Measurements from ENCODE around the gene PUSL1.

Gene PUSL1

GRCh38 chr1:1329304-1330210, 21.2 kb downstream of the PUSL1 start:
- ChIA-PET CTCF (no interaction called here), POLR2A (ENCODE audit: low non-redundant PET) (no interaction called here)
- no peak for TF ChIP-seq CTCF (conservative IDR thresholded peaks at IDR 0.05; ENCODE audit: low read depth)

GRCh38 chr1:1330366-1331067, 22.1 kb downstream of the PUSL1 start:
- CTCF ChIA-PET = interaction anchor here (0.6 to 0.7 kb wide), 3 partner anchors 18 to 167 kb away, joined by 3 to 6 read pairs (median 3); no protein-coding TSS in a partner anchor
- H3K27ac ChIP-seq = peak overlapping the region; percentile 89
- no peak for DNase-seq (ENCODE audit: low spot score)
- TF ChIP-seq CTCF (conservative IDR thresholded peaks at IDR 0.05; ENCODE audit: low read depth) = no peak
- POLR2A ChIA-PET (ENCODE audit: low non-redundant PET) = no interaction called here

More at GRCh38 chr1:1329304-1330210, 21.2 kb downstream of the PUSL1 start:
- H3K27ac ChIP-seq = peak overlapping the region; percentile 89
- no peak for DNase-seq (ENCODE audit: low spot score)

- H3K27ac ChIP-seq = peak within 1 kb of the TSS; percentile 89
- CTCF ChIA-PET = interaction anchor here (0.6 to 0.7 kb wide), 2 partner anchors 67 to 166 kb away, joined by 3 to 6 read pairs; no protein-coding TSS in a partner anchor
- POLR2A ChIA-PET (ENCODE audit: low non-redundant PET) = no interaction called here
- TF ChIP-seq CTCF (conservative IDR thresholded peaks at IDR 0.05; ENCODE audit: low read depth) = no peak
- no peak for DNase-seq (ENCODE audit: low spot score)
These were observed 22.9 kb downstream of the PUSL1 start, which contains the start of gene TAS1R3 for GRCh38 chr1:1331068-1331965. TSS of gene TAS1R3 (plus strand) at chr1:1331280. CDS start at chr1:1331346, 66 bp downstream.

- no peak for DNase-seq (ENCODE audit: low spot score)
- no peak for TF ChIP-seq CTCF (conservative IDR thresholded peaks at IDR 0.05; ENCODE audit: low read depth)
- ChIA-PET POLR2A (ENCODE audit: low non-redundant PET) (no interaction called here), CTCF (no interaction called here)
- peak overlapping the region; percentile 68 for H3K27ac ChIP-seq
These were observed 23.8 kb downstream of the PUSL1 start for GRCh38 chr1:1332031-1332755.

- ChIA-PET POLR2A (ENCODE audit: low non-redundant PET) (no interaction called here), CTCF (interaction anchor here (2.0 kb wide), 1 partner anchor 12 kb away, joined by 6 read pairs; no protein-coding TSS in a partner anchor)
- TF ChIP-seq CTCF (conservative IDR thresholded peaks at IDR 0.05; ENCODE audit: low read depth) = no peak
These were observed 24.5 kb downstream of the PUSL1 start for GRCh38 chr1:1332774-1333480.

More at GRCh38 chr1:1332774-1333480, 24.5 kb downstream of the PUSL1 start:
- DNase-seq (ENCODE audit: low spot score) = no peak
- H3K27ac ChIP-seq = peak overlapping the region; percentile 68

Measured in RWPE1 (cell line).